Mammary epithelial cell (primary cell): ENCODE results near the gene EXOG.

Experiments used
- CTCF ChIP-seq, 2 donors: IDR thresholded peaks in 1 of 2; conservative IDR thresholded peaks in 1 of 2; 2 replicates each; pipeline ENCODE4 v1.5.1; 2011 to 2012; ENCODE audit warnings: inconsistent platforms in 2 of 2, low read length in 2 of 2, mild to moderate bottlenecking in 2 of 2, control low read depth in 1 of 2, low read depth in 1 of 2; ENCODE audit not compliant: insufficient read depth in 1 of 2; ENCODE audit errors: extremely low read depth in 1 of 2
- EZH2 ChIP-seq: IDR thresholded peaks from 2 replicates; pipeline ENCODE4 v1.6.1; 2012; ENCODE audit warnings: low read length, inconsistent platforms, borderline replicate concordance

GRCh38 chr3:38560996-38561717, 65.0 kb downstream of the EXOG start:
- TF ChIP-seq CTCF (conservative IDR thresholded peaks at IDR 0.05 in 1 of 2, IDR thresholded peaks at IDR 0.05 in 1 of 2; ENCODE audit: extremely low read depth in 1 of 2, insufficient read depth in 1 of 2, low read depth in 1 of 2, low read length in 2 of 2) (no peak), EZH2 (no peak)
